Measurements from ENCODE around the gene CTAG1A.
"Not testable (repeated sequence)": the region's sequence is repeated elsewhere in the genome, so short reads cannot be mapped to it uniquely, and the experiment has no call there.

DNA sequence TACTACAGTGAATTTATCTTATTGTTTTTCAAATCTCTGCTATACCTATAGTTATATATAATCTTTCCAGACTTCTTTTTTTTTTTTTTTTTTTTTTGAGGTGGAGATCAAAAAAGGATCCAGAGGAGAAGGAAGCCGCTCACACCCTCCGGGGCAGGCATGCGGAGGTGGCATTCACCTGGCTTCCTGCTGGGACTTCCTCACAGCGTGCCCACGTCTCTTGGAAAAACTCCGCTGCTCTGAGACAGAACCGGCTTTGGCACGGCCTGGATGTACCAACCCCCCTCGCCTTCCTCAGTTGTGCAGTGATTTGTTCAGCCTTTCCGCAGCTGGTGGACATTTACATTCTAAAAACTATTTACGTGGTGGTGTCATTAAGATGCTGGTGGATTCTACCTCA lies 23.0 kb downstream of the CTAG1A start:
- TF ChIP-seq, protein P1, sequence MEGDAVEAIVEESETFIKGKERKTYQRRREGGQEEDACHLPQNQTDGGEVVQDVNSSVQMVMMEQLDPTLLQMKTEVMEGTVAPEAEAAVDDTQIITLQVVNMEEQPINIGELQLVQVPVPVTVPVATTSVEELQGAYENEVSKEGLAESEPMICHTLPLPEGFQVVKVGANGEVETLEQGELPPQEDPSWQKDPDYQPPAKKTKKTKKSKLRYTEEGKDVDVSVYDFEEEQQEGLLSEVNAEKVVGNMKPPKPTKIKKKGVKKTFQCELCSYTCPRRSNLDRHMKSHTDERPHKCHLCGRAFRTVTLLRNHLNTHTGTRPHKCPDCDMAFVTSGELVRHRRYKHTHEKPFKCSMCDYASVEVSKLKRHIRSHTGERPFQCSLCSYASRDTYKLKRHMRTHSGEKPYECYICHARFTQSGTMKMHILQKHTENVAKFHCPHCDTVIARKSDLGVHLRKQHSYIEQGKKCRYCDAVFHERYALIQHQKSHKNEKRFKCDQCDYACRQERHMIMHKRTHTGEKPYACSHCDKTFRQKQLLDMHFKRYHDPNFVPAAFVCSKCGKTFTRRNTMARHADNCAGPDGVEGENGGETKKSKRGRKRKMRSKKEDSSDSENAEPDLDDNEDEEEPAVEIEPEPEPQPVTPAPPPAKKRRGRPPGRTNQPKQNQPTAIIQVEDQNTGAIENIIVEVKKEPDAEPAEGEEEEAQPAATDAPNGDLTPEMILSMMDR (IDR thresholded peaks at IDR 0.05): not testable (repeated sequence)
- TF ChIP-seq POLR2A (IDR thresholded peaks at IDR 0.05): not testable (repeated sequence)

Measured in lower leg skin (tissue), 3 donors.